ENCODE results near the gene TMEM47. TPM values are rescaled to one million over a fixed set of nuclear protein-coding genes. Genes with fewer than 3 reads are reported as not detected.

Gene TMEM47
- total and polyA plus RNA-seq, 2 experiments from 2014 or later: 25.4 to 56.7 TPM

- no peak overlapping the region for H3K4me3 Mint-ChIP-seq
- DNase-seq (ENCODE audit: low spot score): peak; percentile 51
- H4K20me1 ChIP-seq (replicated peaks; ENCODE audit: insufficient read depth): no peaks in the 10 kb centered on the region; the same call in 1 of the 2 replicates
These were observed 19.0 kb downstream of the TMEM47 start for GRCh38 chrX:34638116-34638515.

DNA sequence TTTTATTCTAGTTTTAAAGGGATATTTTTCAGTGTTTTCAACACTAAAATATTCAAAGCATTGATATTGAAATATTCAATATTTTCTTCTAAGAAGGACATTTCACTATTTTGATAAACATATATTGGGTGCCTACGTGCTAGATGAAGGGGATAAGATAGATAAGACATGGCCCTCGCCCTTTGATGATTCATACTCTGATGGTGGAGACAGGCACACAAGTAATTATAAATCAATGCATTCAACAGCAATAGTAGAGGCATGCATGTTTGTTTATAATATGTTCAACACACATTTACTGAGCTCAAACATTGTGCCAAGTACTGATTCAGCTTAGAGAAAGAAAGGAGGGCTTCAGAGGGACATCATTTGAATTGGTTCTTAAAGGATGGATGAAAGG, 22.7 kb downstream of the TMEM47 start:
- TF ChIP-seq EZH2phosphoT487 (IDR thresholded peaks at IDR 0.05; ENCODE audit: unreplicated experiment) (no peak), JUNB (IDR thresholded peaks at IDR 0.05; ENCODE audit: unreplicated experiment) (no peak), NANOG (IDR thresholded peaks at IDR 0.05; ENCODE audit: borderline replicate concordance) (no peak), ZNF114 (CRISPR knock-in tag; IDR thresholded peaks at IDR 0.05) (no peak), ZNF462 (CRISPR knock-in tag; IDR thresholded peaks at IDR 0.05) (no peak), ETS1 (IDR thresholded peaks at IDR 0.05) (no peak), CREB1 (CRISPR knock-in tag; IDR thresholded peaks at IDR 0.05; ENCODE audit: low read depth) (no peak)
- TF ChIP-seq, protein P1, sequence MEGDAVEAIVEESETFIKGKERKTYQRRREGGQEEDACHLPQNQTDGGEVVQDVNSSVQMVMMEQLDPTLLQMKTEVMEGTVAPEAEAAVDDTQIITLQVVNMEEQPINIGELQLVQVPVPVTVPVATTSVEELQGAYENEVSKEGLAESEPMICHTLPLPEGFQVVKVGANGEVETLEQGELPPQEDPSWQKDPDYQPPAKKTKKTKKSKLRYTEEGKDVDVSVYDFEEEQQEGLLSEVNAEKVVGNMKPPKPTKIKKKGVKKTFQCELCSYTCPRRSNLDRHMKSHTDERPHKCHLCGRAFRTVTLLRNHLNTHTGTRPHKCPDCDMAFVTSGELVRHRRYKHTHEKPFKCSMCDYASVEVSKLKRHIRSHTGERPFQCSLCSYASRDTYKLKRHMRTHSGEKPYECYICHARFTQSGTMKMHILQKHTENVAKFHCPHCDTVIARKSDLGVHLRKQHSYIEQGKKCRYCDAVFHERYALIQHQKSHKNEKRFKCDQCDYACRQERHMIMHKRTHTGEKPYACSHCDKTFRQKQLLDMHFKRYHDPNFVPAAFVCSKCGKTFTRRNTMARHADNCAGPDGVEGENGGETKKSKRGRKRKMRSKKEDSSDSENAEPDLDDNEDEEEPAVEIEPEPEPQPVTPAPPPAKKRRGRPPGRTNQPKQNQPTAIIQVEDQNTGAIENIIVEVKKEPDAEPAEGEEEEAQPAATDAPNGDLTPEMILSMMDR (conservative IDR thresholded peaks at IDR 0.05; ENCODE audit: low read depth in 2 of 2): no peak
- Histone ChIP-seq H3K36me3 (ENCODE audit: insufficient read depth) (no peaks in the 10 kb centered on the region; the same call in 1 of the 2 replicates), H3K9me2 (ENCODE audit: insufficient read depth) (no peaks in the 10 kb centered on the region), H3K27me3 (ENCODE audit: insufficient read depth) (no peaks in the 10 kb centered on the region), H3K4me3 (no peak overlapping the region), H4K20me1 (replicated peaks; ENCODE audit: insufficient read depth) (no peaks in the 10 kb centered on the region), H3K4me1 (ENCODE audit: insufficient read depth) (peaks cover 22% of the 10 kb centered on the region), H3F3A (replicated peaks; ENCODE audit: low read depth) (no peaks in the 10 kb centered on the region), H3K79me2 (replicated peaks; ENCODE audit: insufficient read depth) (peaks cover 14% of the 10 kb centered on the region; the same call in 1 of the 2 replicates), H3K4me2 (no peak overlapping the region), H2AFZ (no peak overlapping the region), H3K27ac (ENCODE audit: low read depth) (no peak overlapping the region)
- Mint-ChIP-seq H3K4me1 (peaks cover 20% of the 10 kb centered on the region), H3K4me3 (no peak overlapping the region), H3K27me3 (ENCODE audit: insufficient read depth, low read depth, poor library complexity) (peaks cover 2% of the 10 kb centered on the region), H3K27ac (no peak overlapping the region), H3K9me3 (no peaks in the 10 kb centered on the region; the same call in 2 of the 3 replicates), H3K36me3 (ENCODE audit: low read depth) (peaks cover 25% of the 10 kb centered on the region; the same call in 2 of the 3 replicates)
- DNase-seq (ENCODE audit: low spot score) (no peak), ATAC-seq (no peak)

More at GRCh38 chrX:34638116-34638515, 19.0 kb downstream of the TMEM47 start:
- no peaks in the 10 kb centered on the region for H3K9me2 ChIP-seq (ENCODE audit: insufficient read depth)
- H3K36me3 Mint-ChIP-seq (ENCODE audit: low read depth): peaks cover 16% of the 10 kb centered on the region; the same call in 2 of the 3 replicates
- H3K4me1 Mint-ChIP-seq: peaks cover 19% of the 10 kb centered on the region
- peaks cover 2% of the 10 kb centered on the region for H3K27me3 Mint-ChIP-seq (ENCODE audit: insufficient read depth, low read depth, poor library complexity)
- H3K27ac ChIP-seq (ENCODE audit: low read depth): no peak overlapping the region
- no peak overlapping the region for H3K4me3 ChIP-seq
- ATAC-seq: no peak
- H3F3A ChIP-seq (replicated peaks; ENCODE audit: low read depth): no peaks in the 10 kb centered on the region
- H3K27ac Mint-ChIP-seq: no peak overlapping the region
- TF ChIP-seq, protein P1 (conservative IDR thresholded peaks at IDR 0.05; ENCODE audit: low read depth in 2 of 2): peak; percentile 47 to 58
- no peak for TF ChIP-seq STAT1 (IDR thresholded peaks at IDR 0.05; ENCODE audit: unreplicated experiment)
- H3K4me1 ChIP-seq (ENCODE audit: insufficient read depth): peaks cover 26% of the 10 kb centered on the region
- no peaks in the 10 kb centered on the region; the same call in 2 of the 3 replicates for H3K9me3 Mint-ChIP-seq
- no peak overlapping the region for H3K4me2 ChIP-seq
- H3K27me3 ChIP-seq (ENCODE audit: insufficient read depth): no peaks in the 10 kb centered on the region
- H3K36me3 ChIP-seq (ENCODE audit: insufficient read depth): no peaks in the 10 kb centered on the region; the same call in 1 of the 2 replicates
- no peak overlapping the region for H2AFZ ChIP-seq
- H3K79me2 ChIP-seq (replicated peaks; ENCODE audit: insufficient read depth): peaks cover 51% of the 10 kb centered on the region

All from GM23338 (cell line).